ENCODE data around the gene JCAD.

JCAD gene

DNA sequence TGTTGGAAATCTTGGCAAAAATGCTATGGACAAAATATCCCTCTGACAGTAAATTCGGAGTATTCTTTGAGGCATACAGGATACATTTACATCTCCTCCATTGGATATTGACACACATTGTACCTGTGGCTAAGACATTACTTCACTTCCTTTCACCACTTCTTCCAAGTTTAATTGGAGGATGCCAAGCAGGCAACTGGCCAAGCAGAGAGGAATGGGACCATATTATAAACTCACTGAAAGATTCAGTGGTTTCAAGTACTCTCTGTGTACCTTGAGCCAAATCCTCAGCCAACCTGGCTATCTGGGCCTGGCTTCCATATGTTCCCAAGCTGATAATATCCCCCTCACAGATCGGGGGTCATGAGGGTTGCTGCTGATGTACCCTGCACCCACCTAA is 14.7 kb upstream of the JCAD start:
- DNase-seq (ENCODE audit: low read depth in 2 of 2), result no peak

DNA sequence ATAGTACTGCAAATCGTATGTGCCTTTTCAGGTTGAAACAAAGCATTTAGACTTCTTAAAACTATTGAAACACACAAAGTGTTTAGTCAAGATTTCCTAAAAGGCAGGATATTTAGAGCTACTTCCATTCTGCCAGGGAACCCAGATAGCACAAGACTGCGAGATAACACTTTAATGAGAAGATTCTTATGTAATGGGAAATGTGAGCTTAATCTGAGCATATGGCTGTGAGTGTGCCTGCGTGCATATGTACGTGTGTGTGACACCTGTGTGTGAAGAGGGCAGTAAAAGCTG is 14.3 kb upstream of the JCAD start:
- DNase-seq (ENCODE audit: low read depth in 2 of 2), result no peak

GRCh38 chr10:30073045-30073766 is 13.8 kb upstream of the JCAD start:
- DNase-seq (ENCODE audit: low read depth in 2 of 2), result no peak

GRCh38 chr10:30072068-30072467 is 12.7 kb upstream of the JCAD start:
- DNase-seq (ENCODE audit: low read depth in 2 of 2), result no peak

DNA sequence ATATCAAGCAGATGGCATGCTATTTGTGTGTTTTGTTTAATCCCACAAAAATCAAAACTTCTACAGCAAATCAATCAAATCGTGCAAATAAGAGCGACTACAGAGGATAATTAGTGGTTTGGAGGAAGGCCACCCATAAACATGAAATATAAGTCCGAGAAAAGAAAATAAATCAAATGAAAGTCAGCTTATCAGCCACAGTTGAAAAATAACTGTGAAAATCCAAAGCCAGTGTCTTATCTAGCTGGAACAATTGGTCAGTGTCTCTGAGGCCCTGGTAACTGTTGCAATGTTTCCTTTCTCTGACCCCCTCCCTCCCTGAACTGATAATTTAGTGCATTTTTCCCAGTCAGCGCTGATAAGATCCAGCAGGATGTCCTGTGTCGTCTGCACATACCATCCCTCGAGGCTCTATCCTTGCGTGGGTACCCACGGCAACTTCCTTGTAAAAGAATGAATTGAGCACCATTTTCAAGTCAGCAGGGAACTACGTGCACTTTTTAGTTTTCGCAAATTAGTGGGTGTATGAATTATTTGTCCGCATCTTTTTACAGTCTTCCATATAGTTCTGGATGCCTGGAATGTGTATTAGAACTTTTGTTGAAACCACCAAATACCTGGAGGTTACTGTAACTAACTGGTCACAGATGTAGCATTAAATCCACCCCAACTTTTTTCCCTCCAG is 10.8 kb upstream of the JCAD start:
- DNase-seq (ENCODE audit: low read depth in 2 of 2), result no peak

DNA sequence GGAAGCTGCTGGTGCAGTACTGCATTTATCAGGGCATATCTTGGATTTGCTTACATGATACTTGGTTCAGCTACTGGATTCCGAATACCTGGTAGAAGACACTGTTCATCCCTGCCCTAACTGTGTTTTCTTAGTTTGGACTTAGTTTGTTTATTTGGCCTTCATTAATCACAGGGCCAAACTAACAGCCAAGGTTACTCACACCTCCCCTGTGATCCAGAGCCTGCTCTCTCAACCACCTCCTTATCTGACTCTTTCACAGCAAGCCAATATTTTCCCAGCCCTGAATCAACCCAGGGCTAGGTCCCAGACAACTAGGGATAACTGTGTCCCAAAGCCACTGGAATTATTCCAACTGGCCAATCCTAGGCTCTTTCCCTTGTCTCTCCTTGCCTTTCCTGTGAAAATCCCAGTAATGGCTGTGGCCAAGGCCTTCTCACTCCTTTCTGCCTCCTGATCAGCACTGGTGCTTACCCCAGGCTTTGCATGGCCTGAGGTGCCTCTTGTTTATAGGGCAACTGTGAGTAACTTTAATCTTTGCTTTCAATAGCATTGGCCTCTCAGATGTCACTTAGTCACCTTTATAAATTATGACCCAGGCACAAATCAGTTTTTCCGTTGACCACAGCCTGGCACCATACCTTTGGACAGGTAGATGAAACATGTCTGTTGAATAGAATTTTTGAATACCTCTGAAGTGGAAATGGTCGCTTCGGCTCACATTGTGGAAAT is 9.3 kb upstream of the JCAD start:
- DNase-seq (ENCODE audit: low read depth in 2 of 2), result no peak

DNA sequence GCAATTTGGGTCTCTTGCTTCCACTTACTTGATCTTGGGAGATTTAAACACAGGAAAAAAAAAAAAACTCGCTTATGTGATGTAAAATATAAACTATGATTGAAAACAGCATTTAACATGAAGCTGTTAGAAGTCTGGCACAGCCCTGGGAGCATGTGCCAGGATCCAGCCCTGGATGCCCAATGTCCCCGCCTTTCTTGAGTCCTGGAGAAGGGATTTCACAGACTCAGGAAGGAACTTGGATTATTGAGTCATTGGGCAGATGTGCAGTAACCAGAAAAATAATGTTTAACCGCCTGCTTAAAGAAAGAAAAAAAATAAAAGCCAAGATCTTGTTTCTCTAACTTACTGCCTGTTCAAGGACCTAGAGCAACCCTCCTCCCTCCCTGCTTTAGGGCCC is 3.7 kb upstream of the JCAD start:
- DNase-seq (ENCODE audit: low read depth in 2 of 2), result no peak

DNA sequence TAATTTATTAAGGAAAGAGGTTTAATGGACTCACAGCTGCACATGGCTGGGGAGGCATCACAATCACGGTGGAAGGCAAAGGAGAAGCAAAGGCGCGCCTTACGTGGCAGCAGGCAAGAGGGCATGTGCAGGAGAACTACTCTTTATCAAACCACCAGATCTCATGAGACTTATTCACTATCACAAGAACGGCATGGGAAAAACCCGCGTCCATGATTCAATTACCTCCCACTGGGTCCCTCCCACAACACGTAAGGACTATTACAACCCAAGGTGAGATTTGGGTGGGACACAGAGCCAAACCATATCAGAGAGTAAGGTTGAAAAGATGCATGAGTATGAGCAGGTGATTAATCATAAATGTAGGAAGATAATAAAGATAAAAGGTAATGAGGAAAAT is 3.2 kb upstream of the JCAD start:
- DNase-seq (ENCODE audit: low read depth in 2 of 2), result no peak

- no peak for DNase-seq (ENCODE audit: low read depth in 2 of 2)
Observed at GRCh38 chr10:30062090-30062489, 2.7 kb upstream of the JCAD start.

DNA sequence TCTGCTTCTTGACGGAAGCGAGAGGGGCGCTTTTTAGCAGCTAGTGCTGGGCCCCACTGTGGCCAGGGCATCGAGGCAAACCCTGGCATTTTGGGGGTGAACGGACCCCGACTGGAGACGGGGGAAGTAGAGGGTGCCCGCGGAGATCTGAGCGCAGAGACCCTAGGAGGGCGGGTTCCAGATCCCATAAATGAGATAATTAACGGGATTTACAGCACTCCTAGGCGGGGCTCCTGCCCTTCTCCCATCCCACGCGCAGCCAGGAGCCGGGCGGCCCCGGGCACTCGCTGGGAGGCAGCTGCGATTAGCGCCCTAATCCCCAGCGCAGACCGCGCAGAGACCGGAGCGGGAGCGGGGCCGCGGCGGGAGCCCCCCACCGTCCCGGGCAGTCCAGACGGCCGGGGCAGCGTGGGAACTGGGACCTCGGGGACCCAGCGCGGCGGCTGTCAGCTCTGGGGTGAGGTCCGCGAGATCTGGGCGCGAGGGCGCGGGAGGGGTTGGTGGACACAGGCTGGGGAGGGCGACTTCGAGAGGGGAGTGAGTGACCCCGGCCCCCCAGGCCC is 735 bp downstream of the JCAD start:
- DNase-seq (ENCODE audit: low read depth in 2 of 2), result no peak

- no peak for DNase-seq (ENCODE audit: low read depth in 2 of 2)
Observed at GRCh38 chr10:30057894-30058556, 1.4 kb downstream of the JCAD start.

GRCh38 chr10:30057421-30057841 is 2.0 kb downstream of the JCAD start:
- DNase-seq (ENCODE audit: low read depth in 2 of 2), result no peak

DNA sequence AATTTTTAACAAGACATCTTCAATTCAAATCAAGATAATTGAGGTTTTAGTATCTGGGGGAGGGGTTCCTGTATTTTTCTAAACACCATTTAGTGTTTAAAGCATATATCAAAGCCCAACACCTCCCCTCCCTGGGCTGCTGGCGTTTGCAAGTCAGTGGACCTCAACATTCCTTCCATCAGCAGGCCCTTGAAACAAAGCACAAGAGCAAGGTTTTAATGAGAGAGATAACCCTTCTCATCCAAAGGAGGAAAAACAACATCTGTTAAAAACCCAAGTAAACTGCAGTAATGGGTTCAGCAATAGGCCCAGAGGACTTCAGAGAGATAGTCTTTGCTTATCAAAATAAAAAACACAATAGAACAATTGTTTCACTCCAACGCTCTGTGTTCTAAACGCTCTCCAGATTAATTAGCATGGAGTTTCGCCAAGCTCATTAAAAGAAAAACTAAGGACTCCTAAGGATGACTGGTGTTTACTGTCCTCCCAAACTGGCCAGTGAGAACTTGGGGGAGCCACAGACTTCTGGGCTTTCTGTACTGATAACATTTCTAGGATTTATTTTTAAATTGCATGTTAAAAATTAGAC is 2.5 kb downstream of the JCAD start:
- DNase-seq (ENCODE audit: low read depth in 2 of 2), result no peak

GRCh38 chr10:30056281-30056680 is 3.1 kb downstream of the JCAD start:
- no peak for DNase-seq (ENCODE audit: low read depth in 2 of 2)

GRCh38 chr10:30055226-30055662 is 4.1 kb downstream of the JCAD start:
- no peak for DNase-seq (ENCODE audit: low read depth in 2 of 2)

DNA sequence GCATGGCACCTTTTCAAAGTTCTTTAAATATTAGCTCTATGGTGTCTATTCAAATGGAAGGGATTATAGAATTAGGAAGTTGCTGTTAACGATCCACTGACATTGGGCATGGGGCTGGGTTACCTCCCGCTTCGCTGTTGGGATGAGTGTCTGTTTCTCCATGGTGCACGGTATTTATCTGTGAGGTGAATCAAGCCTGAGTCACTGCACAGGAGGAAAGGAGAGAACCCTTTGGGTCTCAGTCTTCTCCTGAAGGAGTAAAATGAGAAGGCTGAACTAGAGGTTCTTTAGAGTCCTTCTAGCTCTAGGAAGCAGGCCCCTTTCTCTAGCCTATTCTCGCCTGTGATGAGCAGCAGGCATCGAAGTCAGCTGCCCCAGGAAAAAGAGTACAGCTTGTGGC is 7.3 kb downstream of the JCAD start:
- DNase-seq (ENCODE audit: low read depth in 2 of 2), result no peak

GRCh38 chr10:30051220-30051619 is 8.2 kb downstream of the JCAD start:
- no peak for DNase-seq (ENCODE audit: low read depth in 2 of 2)

GRCh38 chr10:30050411-30050810 is 9.0 kb downstream of the JCAD start:
- DNase-seq (ENCODE audit: low read depth in 2 of 2), result no peak

DNA sequence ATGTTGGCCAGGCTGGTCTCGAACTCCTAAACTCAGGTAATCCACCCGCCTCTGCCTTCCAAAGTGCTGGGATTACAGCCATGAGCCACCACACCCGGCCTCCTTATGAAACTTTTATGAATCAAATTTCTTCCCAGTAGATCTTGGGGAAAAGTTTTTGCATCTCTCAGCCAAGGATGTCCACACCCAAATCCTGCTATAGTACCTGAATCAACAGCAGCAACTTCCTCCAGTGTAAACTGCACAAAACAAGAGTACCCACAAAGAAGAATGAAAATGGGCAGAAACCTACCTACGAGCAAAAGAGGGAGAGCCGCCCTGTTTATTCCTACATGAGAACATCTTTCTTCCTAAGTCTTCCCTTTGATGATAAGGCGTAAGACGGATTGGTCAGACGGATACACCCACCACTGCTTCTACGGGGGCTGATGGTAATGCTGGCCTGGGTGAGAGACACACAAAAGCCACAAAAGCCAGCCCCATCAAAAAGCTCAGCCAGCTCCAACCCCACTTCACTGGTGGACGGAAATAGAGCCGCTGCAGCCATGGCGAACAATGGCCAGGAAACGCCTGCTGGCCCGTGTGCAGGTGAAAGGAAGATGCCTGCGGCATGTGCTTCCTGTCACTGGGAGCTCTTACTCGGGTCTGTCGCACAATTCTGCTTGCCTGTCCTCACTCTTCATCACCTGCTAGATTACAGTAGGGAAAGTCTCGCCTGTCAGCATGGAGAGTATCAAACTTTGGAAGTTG is 10.4 kb downstream of the JCAD start:
- DNase-seq (ENCODE audit: low read depth in 2 of 2), result no peak

DNA sequence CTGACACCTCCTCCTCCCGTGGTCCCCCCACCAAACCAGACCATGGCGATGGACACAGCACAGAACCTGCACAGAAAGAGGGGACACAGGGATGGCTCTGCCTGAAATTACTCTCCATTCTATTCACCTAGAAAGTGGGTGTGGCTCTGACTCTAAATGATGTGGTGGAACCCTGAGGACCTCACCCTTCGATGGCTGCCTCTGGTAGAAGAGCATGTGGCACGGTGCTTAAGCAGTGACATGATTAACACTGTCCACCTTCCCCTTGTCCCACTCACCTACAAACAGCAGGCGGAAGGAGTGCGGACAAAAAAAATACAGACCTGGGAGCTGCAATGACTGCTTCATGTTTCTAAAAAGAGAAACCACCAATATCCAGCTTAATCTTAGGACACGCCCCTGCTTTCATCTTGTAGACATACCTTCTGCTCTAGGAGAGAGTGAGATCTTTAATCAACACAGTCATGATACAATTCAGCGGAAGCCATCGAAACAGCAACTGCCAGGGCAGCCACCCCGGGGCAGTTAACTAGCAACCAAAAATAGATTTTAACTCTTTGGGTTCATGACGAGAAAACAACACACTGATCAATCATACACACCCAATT is 11.4 kb downstream of the JCAD start:
- no peak for DNase-seq (ENCODE audit: low read depth in 2 of 2)

DNA sequence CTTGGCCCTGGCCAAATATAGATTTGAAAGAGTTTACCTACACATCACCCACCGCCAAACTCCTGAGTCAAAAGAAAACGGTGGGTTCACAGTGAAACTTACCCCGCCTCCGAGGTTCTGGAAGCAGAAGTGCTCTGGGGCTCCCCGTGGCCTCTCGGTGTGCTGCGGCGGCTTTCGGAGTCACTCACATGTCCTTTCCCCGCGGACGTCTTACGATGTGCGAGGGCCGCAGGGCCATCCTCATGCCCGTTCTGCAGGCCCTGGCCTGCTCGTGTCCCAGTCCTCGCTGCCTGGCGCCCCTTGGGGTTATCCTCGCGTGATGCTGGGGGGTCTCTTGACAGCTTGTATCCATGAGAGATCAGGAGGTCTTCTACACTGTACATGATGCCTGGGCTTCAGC is 12.0 kb downstream of the JCAD start:
- no peak for DNase-seq (ENCODE audit: low read depth in 2 of 2)
